Suprapubic skin (tissue), 3 donors: ENCODE results near the gene PPM1F.

ENCODE experiments used
- POLR2AphosphoS5 ChIP-seq, 3 donors: sonication (generic); formaldehyde crosslinking; IDR thresholded peaks; one replicate each; pipeline ENCODE4 v1.6.1; 2017; ENCODE audit warnings: antibody characterized with exemption in 3 of 3
- TF ChIP-seq, protein P1 (sequence below), 2 donors: fragments of 200-600 bp in 1 of 2; fragments of 450-650 bp in 1 of 2; sonication (generic) in 1 of 2; IDR thresholded peaks; one replicate each; pipeline ENCODE4 v1.5.1; 2016 to 2019; ENCODE audit warnings: antibody characterized with exemption in 2 of 2, mild to moderate bottlenecking in 1 of 2, moderate library complexity in 1 of 2

DNA sequence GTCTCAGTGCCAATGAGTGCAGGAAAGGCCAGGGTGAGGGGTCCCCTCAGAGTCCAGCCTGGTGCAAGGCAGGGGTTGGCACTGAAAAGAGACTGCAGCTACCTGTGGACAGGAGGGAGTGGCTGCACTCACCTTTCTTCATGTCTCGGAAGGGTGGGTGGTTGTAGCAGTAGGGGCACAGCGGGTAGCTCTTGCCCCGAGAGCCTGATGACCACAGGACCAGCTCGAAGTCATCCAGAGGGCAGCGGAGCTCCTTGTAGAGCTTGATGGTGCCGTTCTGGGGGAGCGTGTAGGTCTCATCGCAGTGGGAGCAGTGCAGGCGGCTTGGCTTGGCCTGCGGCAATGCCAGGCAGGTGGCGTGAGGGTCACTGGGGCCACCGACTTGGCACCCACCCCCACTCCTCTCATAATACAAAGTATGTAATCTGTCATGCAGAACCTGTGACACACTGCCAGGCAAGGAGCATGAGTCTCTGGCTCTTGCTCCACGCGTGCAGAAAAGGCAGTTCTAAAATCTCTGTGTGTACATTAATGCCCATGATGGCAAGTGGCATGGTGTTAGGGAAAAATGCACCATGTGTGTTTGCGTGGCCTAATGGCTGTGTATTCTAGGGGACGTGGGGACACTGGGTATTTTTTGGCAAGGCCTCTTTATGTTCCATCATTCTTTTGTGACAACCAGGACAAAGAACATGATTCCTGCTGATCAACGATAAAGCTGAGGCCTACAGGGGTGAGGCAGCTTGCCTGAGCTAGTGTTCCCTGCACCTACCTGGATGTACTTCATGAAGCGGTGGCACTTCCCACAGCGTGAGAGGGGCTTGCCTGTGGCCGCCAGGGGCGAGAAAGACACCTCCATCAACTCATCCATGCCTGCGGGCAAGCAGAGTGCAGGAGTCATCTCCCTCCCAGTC, 6.0 kb upstream of the PPM1F start:
- TF ChIP-seq, protein P1, sequence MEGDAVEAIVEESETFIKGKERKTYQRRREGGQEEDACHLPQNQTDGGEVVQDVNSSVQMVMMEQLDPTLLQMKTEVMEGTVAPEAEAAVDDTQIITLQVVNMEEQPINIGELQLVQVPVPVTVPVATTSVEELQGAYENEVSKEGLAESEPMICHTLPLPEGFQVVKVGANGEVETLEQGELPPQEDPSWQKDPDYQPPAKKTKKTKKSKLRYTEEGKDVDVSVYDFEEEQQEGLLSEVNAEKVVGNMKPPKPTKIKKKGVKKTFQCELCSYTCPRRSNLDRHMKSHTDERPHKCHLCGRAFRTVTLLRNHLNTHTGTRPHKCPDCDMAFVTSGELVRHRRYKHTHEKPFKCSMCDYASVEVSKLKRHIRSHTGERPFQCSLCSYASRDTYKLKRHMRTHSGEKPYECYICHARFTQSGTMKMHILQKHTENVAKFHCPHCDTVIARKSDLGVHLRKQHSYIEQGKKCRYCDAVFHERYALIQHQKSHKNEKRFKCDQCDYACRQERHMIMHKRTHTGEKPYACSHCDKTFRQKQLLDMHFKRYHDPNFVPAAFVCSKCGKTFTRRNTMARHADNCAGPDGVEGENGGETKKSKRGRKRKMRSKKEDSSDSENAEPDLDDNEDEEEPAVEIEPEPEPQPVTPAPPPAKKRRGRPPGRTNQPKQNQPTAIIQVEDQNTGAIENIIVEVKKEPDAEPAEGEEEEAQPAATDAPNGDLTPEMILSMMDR (IDR thresholded peaks at IDR 0.05), result no peak
- TF ChIP-seq POLR2AphosphoS5 (IDR thresholded peaks at IDR 0.05), result no peak
